C1 segment of cervical spinal cord (tissue), 14 donors: ENCODE measurements around the gene ASB8.
A peak's percentile ranks its signal among the peaks of the same experiment; 100 is the strongest.

Experiments used
- DNase-seq, 14 donors: peaks; one replicate each; lab custom pipeline; 2025; lab: John Stamatoyannopoulos, UW

Gene ASB8

DNA sequence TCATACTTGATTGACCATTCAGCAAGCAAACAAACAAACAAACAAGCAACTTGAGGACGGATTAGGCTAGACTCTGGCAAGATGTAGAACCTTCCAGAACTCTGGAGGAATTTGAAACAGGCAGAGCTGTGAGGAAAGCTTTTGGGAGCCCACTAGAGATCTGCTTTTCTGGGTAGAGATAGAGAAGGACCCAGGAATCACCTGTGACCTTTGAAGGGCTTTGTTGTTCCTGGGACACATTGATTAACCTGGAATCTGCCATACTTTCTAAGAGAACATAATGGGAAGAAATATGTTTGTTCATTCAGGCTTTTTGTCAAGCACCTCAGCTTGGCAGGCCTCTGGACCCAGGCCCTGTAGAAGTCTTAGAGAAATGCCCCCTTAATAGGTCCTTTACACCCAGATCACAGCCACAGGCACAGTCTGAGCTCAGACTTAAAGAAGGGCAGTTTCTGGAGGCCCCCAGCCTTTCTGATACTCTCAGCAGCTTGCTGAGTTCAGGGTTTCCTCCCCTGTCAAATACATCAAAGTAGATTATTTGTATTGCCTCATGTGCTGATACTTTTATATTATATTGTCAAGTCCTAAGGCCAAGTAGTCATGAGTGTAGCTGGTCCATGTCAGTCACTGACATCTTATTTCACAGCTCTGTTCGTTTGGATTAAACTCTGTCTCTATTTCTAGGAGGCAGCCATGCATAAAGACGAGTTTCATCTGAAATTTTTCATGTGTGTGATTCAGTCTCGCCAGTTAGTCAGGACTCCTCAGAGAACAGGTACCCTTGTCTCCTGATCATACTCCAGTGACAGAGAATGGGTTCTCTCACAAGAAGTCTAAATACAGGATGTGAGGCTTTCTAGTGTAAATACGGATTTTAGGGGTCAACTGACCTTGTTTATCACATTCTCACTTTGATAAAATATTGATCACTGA lies 50.4 kb downstream of the ASB8 start:
- DNase-seq: peak in 1 of 14 donors; percentile 3

DNA sequence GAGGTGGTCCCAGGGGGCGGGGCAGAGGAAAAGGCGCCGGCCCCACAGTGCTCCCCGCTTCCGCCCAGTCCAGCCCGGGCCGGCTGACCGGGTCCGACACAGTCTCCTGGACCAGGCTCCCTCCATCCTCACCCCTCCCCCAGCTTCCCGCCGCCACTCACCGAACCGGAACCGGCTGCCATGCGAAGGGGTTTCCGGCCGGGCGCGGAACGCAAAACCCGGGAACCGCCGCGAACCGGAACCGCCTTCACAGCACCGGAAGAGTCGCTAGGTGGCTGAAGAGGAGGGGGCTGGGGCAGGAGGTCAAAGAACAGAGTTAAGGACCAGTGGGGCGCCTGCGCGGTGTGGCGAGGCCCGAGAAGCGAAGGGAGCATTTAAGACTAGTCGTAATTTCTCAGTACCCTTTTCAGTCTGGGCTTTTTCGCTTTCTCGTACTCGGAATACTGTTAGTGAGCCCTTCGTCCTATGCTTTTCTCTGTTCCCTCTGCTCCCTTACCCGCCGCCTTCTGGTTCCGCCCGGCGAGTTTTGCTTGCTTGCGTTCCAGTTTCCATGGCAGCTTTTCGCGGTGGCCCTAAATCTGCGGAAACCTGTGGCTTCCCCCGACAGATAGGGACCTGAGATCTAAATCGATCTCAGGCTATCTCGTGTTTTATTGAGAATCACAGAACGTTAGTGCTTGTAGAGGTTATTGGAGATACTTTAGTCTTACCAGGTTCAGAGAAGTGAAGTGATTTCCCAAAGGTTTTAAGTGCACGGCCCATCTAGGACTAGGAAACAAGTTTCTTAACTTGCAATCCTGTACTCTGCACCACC lies 51.2 kb downstream of the ASB8 start, which contains the start of gene SENP1:
TSS of gene SENP1 (minus strand) at position 213 of the 814 bp plus-strand sequence. CDS start 4,607 bp downstream, outside the sequence.
- DNase-seq: peak; percentile 52 to 95 (median 90)

DNA sequence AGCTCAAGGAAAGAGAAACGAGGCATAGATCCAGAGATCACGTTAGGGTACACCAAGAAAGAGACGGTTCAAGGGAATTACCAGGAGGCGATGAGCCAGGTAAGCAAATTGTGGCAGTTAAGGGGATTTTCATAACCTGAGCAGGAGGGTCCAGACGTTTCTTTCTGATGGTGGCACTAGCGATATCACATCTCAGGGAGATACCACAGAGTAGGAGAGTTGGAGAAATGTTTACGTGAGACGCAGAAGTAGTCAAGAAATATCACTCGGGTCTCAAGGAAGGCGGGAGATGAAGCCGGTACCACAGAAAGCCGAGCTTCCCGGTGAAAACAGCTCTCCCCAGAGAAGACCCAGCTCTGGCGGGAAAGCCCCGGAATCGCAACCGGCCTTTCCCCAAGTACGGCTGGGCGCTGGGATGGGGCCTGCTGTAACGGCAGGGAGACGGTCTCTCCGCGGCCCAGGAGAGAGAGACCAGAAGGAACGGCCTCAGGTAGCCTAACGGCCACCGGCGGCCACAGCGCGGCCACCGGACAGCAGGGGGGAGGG lies 51.9 kb downstream of the ASB8 start:
- DNase-seq: peak in 1 of 14 donors; percentile 30

DNA sequence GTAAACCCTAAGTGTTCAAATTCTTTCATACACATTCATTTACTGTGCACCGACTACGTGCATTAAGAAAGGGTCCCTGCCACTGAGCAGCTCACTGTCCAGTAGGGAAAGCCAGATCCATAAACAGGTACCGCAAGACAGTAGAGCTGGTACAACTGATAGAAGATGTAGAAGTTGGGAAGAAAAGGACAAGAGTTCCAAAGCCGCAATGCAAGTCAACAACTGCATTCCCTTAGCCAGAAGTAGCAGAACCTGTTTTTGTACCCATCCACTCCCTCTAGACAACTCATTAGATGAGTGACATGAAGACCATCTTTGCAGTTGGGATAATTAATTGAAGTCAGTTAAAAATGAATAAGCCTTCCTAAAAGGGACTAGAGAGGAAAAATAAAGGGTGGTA lies 52.8 kb downstream of the ASB8 start:
- DNase-seq: no peak
